Measurements from ENCODE around the gene GRHL3. TPM values are rescaled to one million over a fixed set of nuclear protein-coding genes. Genes with fewer than 3 reads are reported as not detected.

The GRHL3 gene
- total RNA-seq, 1 experiment from 2014 or later: 1.1 TPM

- Histone ChIP-seq H3K4me1 (replicated peaks; ENCODE audit: insufficient read depth) (no peaks in the 10 kb centered on the region), H3F3A (ENCODE audit: insufficient read depth, low read depth) (no peaks in the 10 kb centered on the region), H3K9me3 (ENCODE audit: insufficient read depth, low read depth) (no peaks in the 10 kb centered on the region), H3K36me3 (ENCODE audit: low read depth) (no peaks in the 10 kb centered on the region), H4K20me1 (ENCODE audit: insufficient read depth) (no peaks in the 10 kb centered on the region), H2AFZ (no peak overlapping the region), H3K4me3 (no peak overlapping the region), H3K27me3 (ENCODE audit: insufficient read depth, low read depth) (no peaks in the 10 kb centered on the region), H3K9me2 (ENCODE audit: insufficient read depth) (no peaks in the 10 kb centered on the region), H3K27ac (no peak overlapping the region), H3K79me2 (ENCODE audit: low read depth) (no peaks in the 10 kb centered on the region), H3K4me2 (no peak overlapping the region)
- no peak for DNase-seq
- intact Hi-C loops (cut with micrococcal nuclease; ENCODE audit: unreplicated experiment): no loop called here
- no peak for TF ChIP-seq CTCF (conservative IDR thresholded peaks at IDR 0.05)
- no peak for TF ChIP-seq EZH2 (IDR thresholded peaks at IDR 0.05; ENCODE audit: low read depth)
- ChIA-PET CTCF (no interaction called here), POLR2A (ENCODE audit: unreplicated experiment) (no interaction called here)
- BruUV-seq (replicated peaks): no TSS peak
These were observed 24.4 kb downstream of the GRHL3 start for GRCh38 chr1:24343412-24344089.

- Histone ChIP-seq H3K4me1 (replicated peaks; ENCODE audit: insufficient read depth) (no peaks in the 10 kb centered on the region), H3K4me2 (no peak overlapping the region), H3F3A (ENCODE audit: insufficient read depth, low read depth) (no peaks in the 10 kb centered on the region), H3K27me3 (ENCODE audit: insufficient read depth, low read depth) (no peaks in the 10 kb centered on the region), H4K20me1 (ENCODE audit: insufficient read depth) (no peaks in the 10 kb centered on the region), H3K36me3 (ENCODE audit: low read depth) (no peaks in the 10 kb centered on the region), H2AFZ (no peak overlapping the region), H3K27ac (no peak overlapping the region), H3K4me3 (no peak overlapping the region), H3K9me3 (ENCODE audit: insufficient read depth, low read depth) (no peaks in the 10 kb centered on the region), H3K79me2 (ENCODE audit: low read depth) (no peaks in the 10 kb centered on the region), H3K9me2 (ENCODE audit: insufficient read depth) (no peaks in the 10 kb centered on the region)
- no TSS peak for BruUV-seq (replicated peaks)
- ChIA-PET POLR2A (ENCODE audit: unreplicated experiment) (no interaction called here), CTCF (no interaction called here)
- no peak for TF ChIP-seq EZH2 (IDR thresholded peaks at IDR 0.05; ENCODE audit: low read depth)
- no peak for TF ChIP-seq CTCF (conservative IDR thresholded peaks at IDR 0.05)
- DNase-seq: no peak
- intact Hi-C loops (cut with micrococcal nuclease; ENCODE audit: unreplicated experiment): no loop called here
These were observed 25.1 kb downstream of the GRHL3 start for GRCh38 chr1:24344090-24344742.

GRCh38 chr1:24345334-24345733, 26.2 kb downstream of the GRHL3 start:
- no peak for DNase-seq
- Histone ChIP-seq H3K9me3 (ENCODE audit: insufficient read depth, low read depth) (no peaks in the 10 kb centered on the region), H2AFZ (no peak overlapping the region), H3K27ac (no peak overlapping the region), H3K9me2 (ENCODE audit: insufficient read depth) (no peaks in the 10 kb centered on the region), H3K79me2 (ENCODE audit: low read depth) (no peaks in the 10 kb centered on the region), H3K27me3 (ENCODE audit: insufficient read depth, low read depth) (no peaks in the 10 kb centered on the region), H3K4me1 (replicated peaks; ENCODE audit: insufficient read depth) (no peaks in the 10 kb centered on the region), H3K4me3 (no peak overlapping the region), H3K4me2 (no peak overlapping the region), H4K20me1 (ENCODE audit: insufficient read depth) (no peaks in the 10 kb centered on the region), H3K36me3 (ENCODE audit: low read depth) (no peaks in the 10 kb centered on the region), H3F3A (ENCODE audit: insufficient read depth, low read depth) (no peaks in the 10 kb centered on the region)
- ChIA-PET POLR2A (ENCODE audit: unreplicated experiment) (no interaction called here), CTCF (no interaction called here)
- no TSS peak for BruUV-seq (replicated peaks)
- intact Hi-C loops (cut with micrococcal nuclease; ENCODE audit: unreplicated experiment): no loop called here
- TF ChIP-seq CTCF (conservative IDR thresholded peaks at IDR 0.05) (no peak), EZH2 (IDR thresholded peaks at IDR 0.05; ENCODE audit: low read depth) (no peak)

All from PC-9 (cell line).